HG03095 (cell line): ENCODE results near the gene PAH.
A peak's percentile ranks its signal among the peaks of the same experiment; 100 is the strongest.

ENCODE experiments used
- ATAC-seq: cut with Tn5 transposase; IDR thresholded peaks from one replicate; pipeline ENCODE4 v1.9.1; 2021; ENCODE audit warnings: moderate library complexity; ENCODE audit not compliant: unreplicated experiment

The PAH gene

GRCh38 chr12:102917026-102917787 lies at the start of gene PAH:
TSS of gene PAH (minus strand) at chr12:102917244. CDS start at chr12:102917130, 114 bp downstream.
- no peak for ATAC-seq

- no peak for ATAC-seq
These were observed 49.3 kb upstream of the PAH start for GRCh38 chr12:102966200-102966863.

- ATAC-seq, result no peak
These were observed 48.5 kb upstream of the PAH start for GRCh38 chr12:102965281-102966155.

- no peak for ATAC-seq
These were observed 47.8 kb upstream of the PAH start for GRCh38 chr12:102964872-102965271.

DNA sequence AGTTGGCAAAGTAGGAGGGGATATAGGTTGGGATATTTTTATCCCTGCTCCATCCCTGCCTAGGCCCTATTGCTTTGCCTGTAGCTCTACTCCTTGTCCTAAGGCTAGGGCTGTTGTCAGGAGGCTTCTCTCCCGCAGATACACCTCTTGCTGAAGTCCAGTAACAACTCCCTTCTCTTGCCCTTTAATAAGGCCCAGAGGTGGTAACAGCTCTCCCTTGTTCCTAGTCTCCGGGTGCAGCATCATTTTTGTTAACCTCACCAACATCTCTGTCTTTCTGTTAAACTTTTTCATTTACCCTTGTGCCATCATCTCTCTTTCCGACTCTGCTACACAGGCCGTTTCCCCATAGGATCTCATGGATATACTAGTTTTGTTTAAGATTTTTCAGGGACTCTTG lies 46.8 kb upstream of the PAH start:
- no peak for ATAC-seq

DNA sequence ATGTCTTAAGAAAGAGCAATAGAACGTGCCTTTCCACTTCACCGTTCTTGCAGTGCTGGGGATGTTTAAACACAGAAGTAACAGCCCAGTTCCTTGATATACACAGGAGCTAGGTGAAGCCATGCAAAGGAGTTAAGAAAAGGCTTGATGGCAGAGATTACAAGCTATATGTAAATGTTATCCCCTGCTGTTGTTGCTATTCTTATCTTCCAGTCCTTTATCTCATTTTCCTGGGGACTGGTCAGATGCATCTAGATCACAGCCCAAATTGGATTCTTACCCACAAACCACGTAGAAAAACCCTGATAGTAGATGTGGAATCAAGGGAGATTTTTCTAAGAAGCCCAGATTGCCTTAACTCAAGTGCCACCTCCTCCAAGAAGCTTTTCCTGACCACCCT lies 45.9 kb upstream of the PAH start:
- no peak for ATAC-seq

DNA sequence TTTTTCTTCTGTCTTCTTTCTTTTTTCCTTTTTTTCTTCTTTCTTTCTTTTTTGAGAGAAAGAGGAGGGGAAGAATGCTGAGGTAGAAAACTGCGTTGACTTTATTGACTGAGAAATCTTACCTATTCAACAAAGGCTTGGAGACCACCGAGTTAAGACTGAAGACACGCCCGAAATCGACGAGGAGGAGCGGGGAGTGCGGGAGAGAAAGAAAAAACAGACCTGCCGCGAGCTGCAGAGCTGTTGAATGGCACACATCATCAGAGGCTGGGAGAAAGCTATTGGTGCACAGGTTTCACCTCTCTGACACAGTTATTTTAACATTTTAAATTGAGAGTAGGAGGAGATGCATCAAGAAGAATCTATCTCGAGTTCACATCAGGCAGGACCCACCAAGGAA lies 45.5 kb upstream of the PAH start:
- no peak for ATAC-seq

- ATAC-seq, result no peak
These were observed 44.4 kb upstream of the PAH start for GRCh38 chr12:102961466-102961855.

- ATAC-seq, result no peak
These were observed 43.9 kb upstream of the PAH start for GRCh38 chr12:102960766-102961465.

DNA sequence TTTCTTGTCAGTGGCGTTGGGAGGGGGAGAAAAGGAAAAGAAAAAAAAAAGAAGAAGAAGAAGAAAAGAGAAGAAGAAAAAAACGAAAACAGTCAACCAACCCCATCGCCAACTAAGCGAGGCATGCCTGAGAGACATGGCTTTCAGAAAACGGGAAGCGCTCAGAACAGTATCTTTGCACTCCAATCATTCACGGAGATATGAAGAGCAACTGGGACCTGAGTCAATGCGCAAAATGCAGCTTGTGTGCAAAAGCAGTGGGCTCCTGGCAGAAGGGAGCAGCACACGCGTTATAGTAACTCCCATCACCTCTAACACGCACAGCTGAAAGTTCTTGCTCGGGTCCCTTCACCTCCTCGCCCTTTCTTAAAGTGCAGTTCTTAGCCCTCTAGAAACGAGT lies 42.3 kb upstream of the PAH start:
- ATAC-seq, result no peak

DNA sequence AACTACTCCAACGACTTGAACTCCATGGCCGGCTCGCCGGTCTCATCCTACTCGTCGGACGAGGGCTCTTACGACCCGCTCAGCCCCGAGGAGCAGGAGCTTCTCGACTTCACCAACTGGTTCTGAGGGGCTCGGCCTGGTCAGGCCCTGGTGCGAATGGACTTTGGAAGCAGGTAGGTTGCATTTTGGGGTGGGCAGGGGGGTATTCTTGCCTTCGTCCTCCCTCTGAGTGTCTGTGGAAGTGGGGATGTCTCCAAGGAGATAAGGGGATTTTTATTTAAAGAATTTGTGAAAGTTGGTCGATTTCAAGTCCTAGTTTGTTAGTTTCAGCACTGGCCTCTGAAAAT lies 41.8 kb upstream of the PAH start:
- no peak for ATAC-seq

GRCh38 chr12:102958073-102958829 lies 41.2 kb upstream of the PAH start:
- peak; percentile 65 for ATAC-seq

GRCh38 chr12:102957339-102958050 lies 40.5 kb upstream of the PAH start, which contains the start of gene ASCL1:
TSS of gene ASCL1 (plus strand) at chr12:102957674. CDS start at chr12:102958245, 571 bp downstream.
- ATAC-seq, result no peak

DNA sequence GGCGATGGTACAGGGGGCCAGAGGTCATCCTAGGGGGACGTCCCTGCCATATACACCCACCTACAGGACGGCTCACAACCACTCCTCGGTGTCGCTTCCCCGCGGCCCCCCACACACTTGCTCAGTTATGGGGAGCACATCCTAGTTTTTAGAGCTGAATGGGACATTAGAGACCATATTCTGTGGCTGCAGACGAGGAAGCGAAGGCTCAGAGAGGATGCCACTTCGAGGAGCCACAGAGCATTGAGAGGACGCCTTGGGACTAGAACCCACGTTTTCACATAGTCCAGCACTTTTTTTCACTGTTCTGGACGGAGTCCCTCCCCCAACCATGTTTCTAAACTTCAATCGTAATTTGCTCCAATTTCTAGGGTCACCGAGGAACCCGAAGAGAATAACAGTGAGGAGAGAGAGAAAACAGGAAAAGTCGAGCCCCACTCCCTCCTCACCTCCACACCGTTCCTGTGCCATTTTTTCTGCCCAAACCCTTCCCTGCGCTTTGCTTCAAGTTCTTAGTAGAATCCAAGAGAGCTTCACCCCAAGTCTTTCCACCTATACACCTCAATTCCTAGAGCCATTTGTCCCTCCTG lies 39.8 kb upstream of the PAH start:
- ATAC-seq, result no peak

- no peak for ATAC-seq
These were observed 39.1 kb upstream of the PAH start for GRCh38 chr12:102955926-102956737.

GRCh38 chr12:102954134-102954533 lies 37.1 kb upstream of the PAH start:
- ATAC-seq, result no peak

GRCh38 chr12:102953221-102953620 lies 36.2 kb upstream of the PAH start:
- no peak for ATAC-seq

DNA sequence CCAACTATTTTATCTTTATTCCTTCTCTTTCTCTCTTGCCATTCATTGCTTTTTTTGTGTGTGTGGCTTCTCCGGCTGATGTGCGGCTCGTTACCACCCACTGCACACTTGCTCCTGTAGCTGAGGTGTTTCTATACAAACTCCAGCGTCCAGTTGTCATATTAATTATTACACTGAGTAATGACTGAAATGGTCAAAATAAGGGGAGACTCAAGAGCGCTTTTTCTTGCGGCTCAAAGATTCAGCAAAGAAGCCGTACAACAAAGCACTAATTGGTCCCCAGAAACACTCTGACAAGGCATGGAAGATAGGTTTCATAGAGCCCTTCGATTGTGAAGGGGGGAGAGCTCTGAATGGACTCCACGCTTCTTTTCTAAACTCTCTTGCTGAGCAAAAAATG lies 34.8 kb upstream of the PAH start:
- no peak for ATAC-seq
